NCI-H226 (cell line): ENCODE measurements around the gene DCX.
"Not testable (repeated sequence)": the region's sequence is repeated elsewhere in the genome, so short reads cannot be mapped to it uniquely, and the experiment has no call there.

Experiments used
- DNase-seq: peaks from one replicate; pipeline ENCODE4 v3.0.0-alpha.2; 2015

The DCX gene

GRCh38 chrX:111365770-111366325 is 46.1 kb downstream of the DCX start:
- DNase-seq, result no peak

GRCh38 chrX:111363741-111364140 is 48.3 kb downstream of the DCX start:
- no peak for DNase-seq

- DNase-seq, result no peak
These were observed 50.2 kb downstream of the DCX start for GRCh38 chrX:111361751-111362150.

- DNase-seq, result no peak
These were observed 51.2 kb downstream of the DCX start for GRCh38 chrX:111360839-111361238.

GRCh38 chrX:111355523-111356115 is 56.4 kb downstream of the DCX start:
- DNase-seq, result no peak

GRCh38 chrX:111354496-111354895 is 57.5 kb downstream of the DCX start:
- DNase-seq, result no peak

GRCh38 chrX:111353793-111354192 is 58.2 kb downstream of the DCX start:
- no peak for DNase-seq

GRCh38 chrX:111352424-111352823 is 59.6 kb downstream of the DCX start:
- no peak for DNase-seq

- DNase-seq, result no peak
These were observed 62.1 kb downstream of the DCX start for GRCh38 chrX:111349934-111350333.

GRCh38 chrX:111349101-111349500 is 62.9 kb downstream of the DCX start:
- no peak for DNase-seq

GRCh38 chrX:111348429-111348828 is 63.6 kb downstream of the DCX start:
- DNase-seq, result no peak

GRCh38 chrX:111346150-111346549 is 65.8 kb downstream of the DCX start:
- DNase-seq, result not testable (repeated sequence)

- DNase-seq, result no peak
These were observed 71.9 kb downstream of the DCX start for GRCh38 chrX:111340054-111340453.

- no peak for DNase-seq
These were observed 72.8 kb downstream of the DCX start for GRCh38 chrX:111339212-111339611.

- no peak for DNase-seq
These were observed 73.8 kb downstream of the DCX start for GRCh38 chrX:111338095-111338698.

- DNase-seq, result no peak
These were observed 74.8 kb downstream of the DCX start for GRCh38 chrX:111337067-111337637.

GRCh38 chrX:111336141-111336540 is 75.9 kb downstream of the DCX start:
- DNase-seq, result no peak

GRCh38 chrX:111329370-111329769 is 82.6 kb downstream of the DCX start:
- no peak for DNase-seq

GRCh38 chrX:111328858-111329257 is 83.1 kb downstream of the DCX start:
- DNase-seq, result no peak

- DNase-seq, result no peak
These were observed 89.6 kb downstream of the DCX start for GRCh38 chrX:111322231-111322855.

GRCh38 chrX:111319451-111319850 is 92.5 kb downstream of the DCX start:
- DNase-seq, result no peak

GRCh38 chrX:111318901-111319300 is 93.1 kb downstream of the DCX start:
- DNase-seq, result no peak

- no peak for DNase-seq
These were observed 102.9 kb downstream of the DCX start for GRCh38 chrX:111309083-111309482.

- DNase-seq, result no peak
These were observed 104.0 kb downstream of the DCX start for GRCh38 chrX:111308039-111308438.
